ENCODE results near the gene STAT2. TPM values are rescaled to one million over a fixed set of nuclear protein-coding genes. Genes with fewer than 3 reads are reported as not detected.
"Not testable (repeated sequence)": the region's sequence is repeated elsewhere in the genome, so short reads cannot be mapped to it uniquely, and the experiment has no call there.

STAT2 gene
- 132 and 139 TPM in 2 replicates for total RNA-seq (ENCODE audit: low replicate concordance)
- long read RNA-seq, partial matches to known transcripts = 4 of 13 reads
- long read RNA-seq, other reads (novel, unspliced or antisense) = 9 of 13 reads

- H3K27ac Mint-ChIP-seq = peak within 1 kb of the TSS; percentile 99
- DNase-seq (ENCODE audit: extremely low spot score, unreplicated experiment) = peak; percentile 98
- no peaks in the 10 kb centered on the region for H3K9me3 Mint-ChIP-seq
- H3K27me3 Mint-ChIP-seq = no peaks in the 10 kb centered on the region
- peaks cover 8% of the 10 kb centered on the region for H3K4me1 Mint-ChIP-seq (ENCODE audit: unreplicated experiment)
- peaks cover 5% of the 10 kb centered on the region for H3K36me3 Mint-ChIP-seq
- H3K4me3 Mint-ChIP-seq = peak within 1 kb of the TSS; percentile 99
- no peak for TF ChIP-seq CTCF (conservative IDR thresholded peaks at IDR 0.05)
Observed at GRCh38 chr12:56359851-56360767, at the start of gene STAT2. STAT2 (minus strand) TSS chr12:56360107; CDS start chr12:56356571, 3,536 bp downstream.

GRCh38 chr12:56408799-56409417, 49.0 kb upstream of the STAT2 start:
- H3K4me1 Mint-ChIP-seq (ENCODE audit: unreplicated experiment) = no peaks in the 10 kb centered on the region
- H3K9me3 Mint-ChIP-seq = no peaks in the 10 kb centered on the region
- no peak overlapping the region for H3K27ac Mint-ChIP-seq
- H3K27me3 Mint-ChIP-seq = no peaks in the 10 kb centered on the region
- H3K4me3 Mint-ChIP-seq = no peak overlapping the region
- DNase-seq (ENCODE audit: extremely low spot score, unreplicated experiment) = no peak
- H3K36me3 Mint-ChIP-seq = no peaks in the 10 kb centered on the region
- TF ChIP-seq CTCF (conservative IDR thresholded peaks at IDR 0.05) = no peak

- not testable (repeated sequence) for H3K36me3 Mint-ChIP-seq; H3K4me1 Mint-ChIP-seq (ENCODE audit: unreplicated experiment); H3K9me3 Mint-ChIP-seq
Observed at GRCh38 chr12:56404227-56404626, 44.3 kb upstream of the STAT2 start.

GRCh38 chr12:56401612-56402011, 41.7 kb upstream of the STAT2 start:
- DNase-seq (ENCODE audit: extremely low spot score, unreplicated experiment) = not testable (repeated sequence)

More at GRCh38 chr12:56404227-56404626, 44.3 kb upstream of the STAT2 start:
- H3K27ac Mint-ChIP-seq; DNase-seq (ENCODE audit: extremely low spot score, unreplicated experiment); H3K27me3 Mint-ChIP-seq; H3K4me3 Mint-ChIP-seq: not testable (repeated sequence)

GRCh38 chr12:56401125-56401524, 41.2 kb upstream of the STAT2 start:
- not testable (repeated sequence) for H3K27me3 Mint-ChIP-seq; H3K9me3 Mint-ChIP-seq; H3K4me3 Mint-ChIP-seq; H3K27ac Mint-ChIP-seq; H3K4me1 Mint-ChIP-seq (ENCODE audit: unreplicated experiment); H3K36me3 Mint-ChIP-seq; DNase-seq (ENCODE audit: extremely low spot score, unreplicated experiment)

More at GRCh38 chr12:56401612-56402011, 41.7 kb upstream of the STAT2 start:
- H3K4me1 Mint-ChIP-seq (ENCODE audit: unreplicated experiment); H3K36me3 Mint-ChIP-seq; H3K27ac Mint-ChIP-seq; H3K4me3 Mint-ChIP-seq; H3K27me3 Mint-ChIP-seq; H3K9me3 Mint-ChIP-seq: not testable (repeated sequence)

- not testable (repeated sequence) for DNase-seq (ENCODE audit: extremely low spot score, unreplicated experiment); H3K4me3 Mint-ChIP-seq; H3K27me3 Mint-ChIP-seq; H3K36me3 Mint-ChIP-seq; H3K4me1 Mint-ChIP-seq (ENCODE audit: unreplicated experiment); H3K27ac Mint-ChIP-seq; H3K9me3 Mint-ChIP-seq
Observed at GRCh38 chr12:56399466-56399865, 39.6 kb upstream of the STAT2 start.

GRCh38 chr12:56398324-56398723, 38.4 kb upstream of the STAT2 start:
- peaks cover 10% of the 10 kb centered on the region for H3K9me3 Mint-ChIP-seq
- DNase-seq (ENCODE audit: extremely low spot score, unreplicated experiment) = no peak
- H3K4me3 Mint-ChIP-seq = no peak overlapping the region
- H3K36me3 Mint-ChIP-seq = no peaks in the 10 kb centered on the region
- no peak overlapping the region for H3K27ac Mint-ChIP-seq
- no peak for TF ChIP-seq CTCF (conservative IDR thresholded peaks at IDR 0.05)
- H3K4me1 Mint-ChIP-seq (ENCODE audit: unreplicated experiment) = no peaks in the 10 kb centered on the region
- peaks cover 3% of the 10 kb centered on the region for H3K27me3 Mint-ChIP-seq

Measured in type B pancreatic cell (in vitro differentiated cells).